K562 (cell line): Measurements from ENCODE around the gene S100A4. TPM values are rescaled to one million over a fixed set of nuclear protein-coding genes. Genes with fewer than 3 reads are reported as not detected.

ENCODE experiments used
- ARID4B ChIP-seq: sonication (generic); formaldehyde crosslinking; IDR thresholded peaks from 2 replicates; pipeline ENCODE4 v1.8.0; 2022; ENCODE audit warnings: mild to moderate bottlenecking, missing genetic modification reagents
- ATF7 ChIP-seq: fragments of 450-650 bp; IDR thresholded peaks from 2 replicates; pipeline ENCODE4 v1.7.1; 2014; ENCODE audit warnings: mild to moderate bottlenecking, moderate library complexity
- CCAR2 ChIP-seq: fragments of 200-400 bp; formaldehyde crosslinking; IDR thresholded peaks from 2 replicates; pipeline ENCODE4 v1.6.1; 2017; ENCODE audit warnings: mild to moderate bottlenecking, low read depth, low read length
- ELF2 ChIP-seq: fragments of 250-450 bp; sonication (Bioruptor Pico); IDR thresholded peaks from 2 replicates; pipeline ENCODE4 v1.5.0; 2021; ENCODE audit warnings: mild to moderate bottlenecking
- ESRRB ChIP-seq: fragments of 250-450 bp; sonication (Bioruptor Pico); IDR thresholded peaks from 2 replicates; pipeline ENCODE4 v1.5.0; 2020; ENCODE audit warnings: mild to moderate bottlenecking, moderate library complexity, borderline replicate concordance
- GATA2 ChIP-seq: sonication (generic); formaldehyde crosslinking; IDR thresholded peaks from 2 replicates; pipeline ENCODE4 v1.4.0; 2020; ENCODE audit warnings: mild to moderate bottlenecking, missing genetic modification reagents
- MCM7 ChIP-seq, 2 experiments: fragments of 450-650 bp; IDR thresholded peaks; 2 replicates each; pipeline ENCODE4 v1.6.1; 2016 to 2018
- PHF21A ChIP-seq: fragments of 450-650 bp; IDR thresholded peaks from 2 replicates; pipeline ENCODE4 v1.6.1; 2017; ENCODE audit warnings: low read depth, borderline replicate concordance
- PRPF4 ChIP-seq: fragments of 200-400 bp; formaldehyde crosslinking; IDR thresholded peaks from one replicate; pipeline ENCODE4 v1.6.1; 2017; ENCODE audit warnings: low read length, low read depth, mild to moderate bottlenecking; ENCODE audit not compliant: insufficient read depth, poor library complexity, severe bottlenecking
- SETDB1 ChIP-seq: IDR thresholded peaks from one replicate; pipeline ENCODE4 v1.6.1; 2012; ENCODE audit warnings: low read length, control low read depth, inconsistent platforms
- SLC30A9 ChIP-seq: fragments of 250-450 bp; sonication (Bioruptor Pico); IDR thresholded peaks from 2 replicates; pipeline ENCODE4 v1.8.0; 2022; ENCODE audit warnings: mild to moderate bottlenecking, moderate library complexity
- TCF15 ChIP-seq: fragments of 250-450 bp; sonication (Bioruptor Pico); IDR thresholded peaks from 2 replicates; pipeline ENCODE4 v1.8.0; 2022; ENCODE audit warnings: moderate library complexity, mild to moderate bottlenecking, inconsistent platforms
- TRIM25 ChIP-seq: fragments of 450-650 bp; IDR thresholded peaks from 2 replicates; pipeline ENCODE4 v1.7.0; 2016; ENCODE audit warnings: borderline replicate concordance
- USF1 ChIP-seq: sonication (generic); formaldehyde crosslinking; IDR thresholded peaks from 2 replicates; pipeline ENCODE4 v1.9.0; 2022; ENCODE audit warnings: mild to moderate bottlenecking, missing genetic modification reagents
- ZNF277 ChIP-seq: fragments of 250-450 bp; sonication (Bioruptor Pico); IDR thresholded peaks from 2 replicates; pipeline ENCODE4 v1.8.0; 2022; ENCODE audit warnings: inconsistent platforms, mild to moderate bottlenecking, moderate library complexity, borderline replicate concordance
- ZNF511 ChIP-seq: sonication (generic); formaldehyde crosslinking; IDR thresholded peaks from 2 replicates; pipeline ENCODE4 v1.8.0; 2022; ENCODE audit warnings: mild to moderate bottlenecking, missing genetic modification reagents
- polyA plus RNA-seq, 8 experiments: library from polyadenylated mRNA; depleted of rRNA in 4 of 8; stranded (reverse) in 5 of 8; unstranded in 3 of 8; fragments of >200 nt; fragmentation: Nextera tagmentation in 2 of 8; fragmentation: Illumina TruSeq in 1 of 8; extraction: Ambion mirVana in 2 of 8; extraction: Trizol in 1 of 8; gene quantifications; 2 replicates each; pipeline versions ENCODE4 v1.2.1 to v1.2.3, GENCODE V29; 2011 to 2014; ENCODE audit warnings: inconsistent platforms in 1 of 8, missing spikeins in 1 of 8
- total RNA-seq, 7 experiments: library from RNA; depleted of rRNA in 6 of 7; stranded (reverse); fragments of >200 nt in 6 of 7; fragmentation: Illumina TruSeq in 2 of 7; extraction: Trizol in 2 of 7; gene quantifications; 2 replicates each; pipeline versions ENCODE4 v1.2.1 to v1.2.3, GENCODE V29; 2011 to 2021; ENCODE audit warnings: low replicate concordance in 1 of 7

The S100A4 gene
- total and polyA plus RNA-seq, 9 of the 15 experiments (the other 6 are each of a cell fraction or from before 2014, with no cell fraction given) = 3.7 to 20.1 (median 11.2) TPM

- TF ChIP-seq CCAR2 (no peak), PHF21A (no peak), SLC30A9 (no peak), USF1 (no peak), ATF7 (no peak), TCF15 (no peak), GATA2 (CRISPR knock-in tag) (no peak), SETDB1 (no peak), ELF2 (CRISPR knock-in tag) (no peak), PRPF4 (no peak), ZNF511 (CRISPR knock-in tag) (no peak), MCM7 (IDR thresholded peaks at IDR 0.05) (no peak), ZNF277 (CRISPR knock-in tag) (no peak), ESRRB (CRISPR knock-in tag) (no peak), ARID4B (no peak), TRIM25 (no peak)
Observed at GRCh38 chr1:153547560-153548551, 2.2 kb upstream of the S100A4 start (continued).
